ENCODE measurements around the gene DDX54.

DNA sequence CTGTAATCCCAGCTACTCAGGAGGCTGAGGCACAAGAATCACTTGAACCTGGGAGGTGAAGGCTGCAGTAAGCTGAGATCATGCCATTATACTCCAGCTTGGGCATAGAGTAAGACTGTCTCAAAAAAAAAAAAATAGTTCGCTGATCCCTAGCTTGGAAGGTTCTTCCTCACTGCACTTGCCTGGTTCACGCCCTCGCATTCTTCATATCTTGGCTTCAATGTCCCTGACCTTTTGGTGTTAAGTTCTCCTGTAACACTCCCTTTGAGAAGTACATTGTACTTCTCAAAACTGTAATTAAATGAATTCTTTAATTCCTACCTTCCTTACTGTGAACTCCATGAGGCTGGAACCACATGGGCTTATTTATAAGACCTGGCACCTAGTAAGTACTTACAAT, 19.5 kb upstream of the DDX54 start:
- TF ChIP-seq SP1 (CRISPR knock-in tag; conservative IDR thresholded peaks at IDR 0.05) (no peak), E2F1 (CRISPR knock-in tag; IDR thresholded peaks at IDR 0.05) (no peak), USF1 (CRISPR knock-in tag; IDR thresholded peaks at IDR 0.05) (no peak), RELA (CRISPR knock-in tag; IDR thresholded peaks at IDR 0.05; ENCODE audit: borderline replicate concordance) (no peak), ATF6 (CRISPR knock-in tag; IDR thresholded peaks at IDR 0.05) (no peak), TCF7 (CRISPR knock-in tag; IDR thresholded peaks at IDR 0.05; ENCODE audit: low read depth) (no peak), ZNF121 (CRISPR knock-in tag; IDR thresholded peaks at IDR 0.05) (no peak), AR (CRISPR knock-in tag; IDR thresholded peaks at IDR 0.05) (no peak), JAZF1 (CRISPR knock-in tag; IDR thresholded peaks at IDR 0.05) (no peak), FOXJ3 (CRISPR knock-in tag; IDR thresholded peaks at IDR 0.05; ENCODE audit: borderline replicate concordance) (no peak)
- TF ChIP-seq, protein P1, sequence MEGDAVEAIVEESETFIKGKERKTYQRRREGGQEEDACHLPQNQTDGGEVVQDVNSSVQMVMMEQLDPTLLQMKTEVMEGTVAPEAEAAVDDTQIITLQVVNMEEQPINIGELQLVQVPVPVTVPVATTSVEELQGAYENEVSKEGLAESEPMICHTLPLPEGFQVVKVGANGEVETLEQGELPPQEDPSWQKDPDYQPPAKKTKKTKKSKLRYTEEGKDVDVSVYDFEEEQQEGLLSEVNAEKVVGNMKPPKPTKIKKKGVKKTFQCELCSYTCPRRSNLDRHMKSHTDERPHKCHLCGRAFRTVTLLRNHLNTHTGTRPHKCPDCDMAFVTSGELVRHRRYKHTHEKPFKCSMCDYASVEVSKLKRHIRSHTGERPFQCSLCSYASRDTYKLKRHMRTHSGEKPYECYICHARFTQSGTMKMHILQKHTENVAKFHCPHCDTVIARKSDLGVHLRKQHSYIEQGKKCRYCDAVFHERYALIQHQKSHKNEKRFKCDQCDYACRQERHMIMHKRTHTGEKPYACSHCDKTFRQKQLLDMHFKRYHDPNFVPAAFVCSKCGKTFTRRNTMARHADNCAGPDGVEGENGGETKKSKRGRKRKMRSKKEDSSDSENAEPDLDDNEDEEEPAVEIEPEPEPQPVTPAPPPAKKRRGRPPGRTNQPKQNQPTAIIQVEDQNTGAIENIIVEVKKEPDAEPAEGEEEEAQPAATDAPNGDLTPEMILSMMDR (IDR thresholded peaks at IDR 0.05): no peak
- TF ChIP-seq, protein P2, sequence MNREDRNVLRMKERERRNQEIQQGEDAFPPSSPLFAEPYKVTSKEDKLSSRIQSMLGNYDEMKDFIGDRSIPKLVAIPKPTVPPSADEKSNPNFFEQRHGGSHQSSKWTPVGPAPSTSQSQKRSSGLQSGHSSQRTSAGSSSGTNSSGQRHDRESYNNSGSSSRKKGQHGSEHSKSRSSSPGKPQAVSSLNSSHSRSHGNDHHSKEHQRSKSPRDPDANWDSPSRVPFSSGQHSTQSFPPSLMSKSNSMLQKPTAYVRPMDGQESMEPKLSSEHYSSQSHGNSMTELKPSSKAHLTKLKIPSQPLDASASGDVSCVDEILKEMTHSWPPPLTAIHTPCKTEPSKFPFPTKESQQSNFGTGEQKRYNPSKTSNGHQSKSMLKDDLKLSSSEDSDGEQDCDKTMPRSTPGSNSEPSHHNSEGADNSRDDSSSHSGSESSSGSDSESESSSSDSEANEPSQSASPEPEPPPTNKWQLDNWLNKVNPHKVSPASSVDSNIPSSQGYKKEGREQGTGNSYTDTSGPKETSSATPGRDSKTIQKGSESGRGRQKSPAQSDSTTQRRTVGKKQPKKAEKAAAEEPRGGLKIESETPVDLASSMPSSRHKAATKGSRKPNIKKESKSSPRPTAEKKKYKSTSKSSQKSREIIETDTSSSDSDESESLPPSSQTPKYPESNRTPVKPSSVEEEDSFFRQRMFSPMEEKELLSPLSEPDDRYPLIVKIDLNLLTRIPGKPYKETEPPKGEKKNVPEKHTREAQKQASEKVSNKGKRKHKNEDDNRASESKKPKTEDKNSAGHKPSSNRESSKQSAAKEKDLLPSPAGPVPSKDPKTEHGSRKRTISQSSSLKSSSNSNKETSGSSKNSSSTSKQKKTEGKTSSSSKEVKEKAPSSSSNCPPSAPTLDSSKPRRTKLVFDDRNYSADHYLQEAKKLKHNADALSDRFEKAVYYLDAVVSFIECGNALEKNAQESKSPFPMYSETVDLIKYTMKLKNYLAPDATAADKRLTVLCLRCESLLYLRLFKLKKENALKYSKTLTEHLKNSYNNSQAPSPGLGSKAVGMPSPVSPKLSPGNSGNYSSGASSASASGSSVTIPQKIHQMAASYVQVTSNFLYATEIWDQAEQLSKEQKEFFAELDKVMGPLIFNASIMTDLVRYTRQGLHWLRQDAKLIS (CRISPR knock-in tag; IDR thresholded peaks at IDR 0.05; ENCODE audit: borderline replicate concordance): no peak

Measured in WTC11 (cell line).